Mucosa of descending colon (tissue), 3 donors: ENCODE results near the gene EPS8L3. TPM values are rescaled to one million over a fixed set of nuclear protein-coding genes. Genes with fewer than 3 reads are reported as not detected.

Source experiments
- ATAC-seq: fragments of 200-7000 bp; cut with Tn5 transposase; one replicate; pipeline ENCODE4 v1.9.1; 2020; ENCODE audit warnings: mild to moderate bottlenecking, moderate library complexity
- DNase-seq, 3 donors: peaks; one replicate each; pipeline ENCODE4 v3.0.0-alpha.2; 2020
- H3K36me3 ChIP-seq: fragments of 200-600 bp; one replicate; pipeline ENCODE4 v1.8.0; 2021; ENCODE audit warnings: low read depth, mild to moderate bottlenecking
- H3K4me1 ChIP-seq: fragments of 200-600 bp; one replicate; pipeline ENCODE4 v1.8.0; 2021; ENCODE audit warnings: low read depth, mild to moderate bottlenecking
- H3K4me3 ChIP-seq: fragments of 200-600 bp; one replicate; pipeline ENCODE4 v1.8.0; 2021; ENCODE audit warnings: mild to moderate bottlenecking
- H3K9me3 ChIP-seq: fragments of 200-600 bp; one replicate; pipeline ENCODE4 v1.8.0; 2021; ENCODE audit warnings: mild to moderate bottlenecking
- intact Hi-C, 2 donors: fragments of 100-400 bp; cut with DNase I in 1 of 2; cut with micrococcal nuclease in 1 of 2; formaldehyde crosslinking; loops; one replicate each; pipeline versions ENCODE4 v1.11.0 to v1.11.1; 2022; cut with DNase I, micrococcal nuclease
- total RNA-seq, 3 donors: library from RNA; stranded (reverse); fragmentation: NEBNext Ultra II Directional in 2 of 3; extraction: Animal tissue kit (Norgen Biotek cat#: 25700) in 2 of 3; gene quantifications; one replicate each; pipeline versions ENCODE4 v1.2.1 to v1.2.4, GENCODE V29; 2021 to 2023
- TF ChIP-seq, protein P1 (sequence below): fragments of 200-600 bp; IDR thresholded peaks from one replicate; pipeline ENCODE4 v1.8.0; 2022; ENCODE audit warnings: antibody characterized with exemption, mild to moderate bottlenecking
- donor health status: DM: no; HTN: no; CAD: no; lungs with moderate emphysema.
- donor health status: DM: no; HTN: no; CAD: no.
- donor health status: DM: no; HTN: yes; CAD: no.

The EPS8L3 gene
- total RNA-seq, 3 donors from 2014 or later: 211 to 539 (median 356) TPM

DNA sequence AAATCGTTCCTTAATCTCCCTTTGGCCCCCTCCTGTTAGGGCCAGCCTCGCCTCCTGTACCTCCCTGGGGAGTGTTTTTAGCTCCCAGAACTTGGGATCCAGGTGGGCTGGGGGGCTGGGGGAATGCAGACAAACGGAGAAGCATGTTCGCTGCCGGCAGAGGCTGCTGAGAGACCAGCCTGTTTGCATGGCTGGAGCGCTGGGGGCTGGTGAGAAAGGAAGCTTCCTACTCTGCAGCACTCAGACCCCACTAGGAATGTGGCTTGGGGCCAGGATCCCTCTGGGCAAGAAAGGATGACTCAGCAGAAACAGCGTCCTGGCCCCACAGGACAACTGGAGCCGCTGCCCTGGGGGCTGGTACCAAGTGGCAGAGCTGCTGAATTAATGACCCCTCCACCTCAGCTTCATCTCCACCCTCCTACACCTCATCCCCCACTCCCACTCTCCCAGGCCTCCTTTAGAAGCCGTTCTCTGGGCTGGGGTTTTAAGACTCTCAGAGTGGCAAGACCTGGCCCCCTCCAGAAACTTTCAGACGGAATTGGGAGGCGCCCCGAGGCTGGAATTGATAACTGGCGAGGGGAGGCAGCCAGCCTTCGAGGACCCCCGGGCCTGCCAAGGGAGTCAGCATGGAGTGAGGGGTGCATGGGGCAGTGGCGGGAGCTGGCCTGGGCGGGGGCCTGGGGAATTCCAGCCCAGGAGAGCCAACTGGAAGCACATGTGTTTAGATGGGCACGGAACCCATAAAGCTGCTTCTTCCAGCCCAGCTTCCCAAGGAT lies 28.5 kb upstream of the EPS8L3 start:
- peak in 2 of 3 donors; percentile 63 to 69 for DNase-seq
- TF ChIP-seq, protein P1, sequence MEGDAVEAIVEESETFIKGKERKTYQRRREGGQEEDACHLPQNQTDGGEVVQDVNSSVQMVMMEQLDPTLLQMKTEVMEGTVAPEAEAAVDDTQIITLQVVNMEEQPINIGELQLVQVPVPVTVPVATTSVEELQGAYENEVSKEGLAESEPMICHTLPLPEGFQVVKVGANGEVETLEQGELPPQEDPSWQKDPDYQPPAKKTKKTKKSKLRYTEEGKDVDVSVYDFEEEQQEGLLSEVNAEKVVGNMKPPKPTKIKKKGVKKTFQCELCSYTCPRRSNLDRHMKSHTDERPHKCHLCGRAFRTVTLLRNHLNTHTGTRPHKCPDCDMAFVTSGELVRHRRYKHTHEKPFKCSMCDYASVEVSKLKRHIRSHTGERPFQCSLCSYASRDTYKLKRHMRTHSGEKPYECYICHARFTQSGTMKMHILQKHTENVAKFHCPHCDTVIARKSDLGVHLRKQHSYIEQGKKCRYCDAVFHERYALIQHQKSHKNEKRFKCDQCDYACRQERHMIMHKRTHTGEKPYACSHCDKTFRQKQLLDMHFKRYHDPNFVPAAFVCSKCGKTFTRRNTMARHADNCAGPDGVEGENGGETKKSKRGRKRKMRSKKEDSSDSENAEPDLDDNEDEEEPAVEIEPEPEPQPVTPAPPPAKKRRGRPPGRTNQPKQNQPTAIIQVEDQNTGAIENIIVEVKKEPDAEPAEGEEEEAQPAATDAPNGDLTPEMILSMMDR: no peak
- intact Hi-C loops: no loop called here
- no peak overlapping the region for H3K4me3 ChIP-seq
- no peak for ATAC-seq
- peaks cover 57% of the 10 kb centered on the region for H3K4me1 ChIP-seq
- H3K36me3 ChIP-seq: no peaks in the 10 kb centered on the region
- no peaks in the 10 kb centered on the region for H3K9me3 ChIP-seq

DNA sequence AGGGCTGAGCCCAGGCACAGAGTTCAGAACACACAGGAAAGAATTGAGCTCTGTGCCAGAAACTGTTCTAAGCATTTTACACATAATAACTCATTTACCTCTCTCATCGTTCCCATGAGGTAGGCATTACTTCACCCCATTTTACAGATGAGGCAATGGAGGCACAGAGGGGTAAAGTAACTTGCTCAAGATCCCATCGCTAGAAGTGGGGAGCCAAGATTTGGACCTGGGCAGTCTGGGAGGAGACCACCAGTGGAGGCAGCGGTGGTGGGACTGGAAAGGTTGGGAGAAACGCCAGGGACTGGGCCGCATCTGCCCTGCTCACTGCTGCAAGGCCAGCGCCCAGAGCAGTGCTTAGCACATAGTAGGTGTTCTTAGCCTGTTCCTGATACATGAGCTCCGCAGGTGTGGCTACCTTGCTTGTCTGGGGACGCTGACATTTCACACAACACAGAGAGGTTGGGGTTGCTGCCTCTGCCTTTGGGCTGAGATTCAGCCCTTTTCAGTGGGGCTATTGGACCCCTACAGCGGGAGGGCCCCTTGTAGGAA lies 27.8 kb upstream of the EPS8L3 start:
- no peak overlapping the region for H3K4me3 ChIP-seq
- no peaks in the 10 kb centered on the region for H3K36me3 ChIP-seq
- TF ChIP-seq, protein P1: no peak
- DNase-seq (no peak), ATAC-seq (no peak)
- H3K9me3 ChIP-seq: no peaks in the 10 kb centered on the region
- intact Hi-C loops: no loop called here
- peaks cover 57% of the 10 kb centered on the region for H3K4me1 ChIP-seq

DNA sequence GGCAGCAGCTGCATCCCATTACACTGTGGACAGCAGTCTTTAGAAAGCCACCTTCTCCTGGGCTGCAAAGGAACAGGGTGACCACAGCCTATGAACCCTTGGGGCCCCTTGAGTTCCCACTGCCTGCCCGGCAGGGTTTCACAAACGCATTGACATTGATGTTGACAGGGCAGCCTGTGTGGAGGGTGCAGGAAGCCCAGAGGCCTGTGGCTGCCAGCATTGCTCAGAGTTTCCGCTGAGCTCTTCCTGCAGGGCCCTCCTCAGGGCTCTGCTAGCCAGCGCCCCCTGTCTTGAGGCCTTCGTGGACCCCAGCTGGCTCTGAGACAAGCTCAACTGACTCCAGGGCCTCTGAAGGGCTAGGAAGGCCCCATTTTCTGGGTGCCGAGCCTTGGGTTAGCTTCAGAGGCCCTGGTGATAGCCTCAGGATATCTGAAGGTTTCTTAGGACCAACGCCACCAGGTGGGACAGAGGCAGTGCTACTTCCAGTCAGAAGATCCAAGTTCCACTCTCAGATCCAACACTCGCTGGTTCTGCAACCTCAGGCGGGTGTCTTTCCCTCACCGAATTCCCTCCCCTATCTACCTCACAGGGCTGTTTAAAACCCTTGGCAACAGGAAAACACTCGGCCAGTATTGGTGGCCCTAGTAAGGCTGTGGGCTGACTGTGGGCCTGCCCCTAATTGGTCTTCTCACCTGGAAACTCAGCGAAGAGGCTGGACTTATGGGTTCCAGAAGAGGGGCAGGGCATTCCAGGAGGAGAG lies 27.2 kb upstream of the EPS8L3 start:
- intact Hi-C loops: no loop called here
- ATAC-seq: peak; percentile 34
- H3K4me1 ChIP-seq: peaks cover 58% of the 10 kb centered on the region

DNA sequence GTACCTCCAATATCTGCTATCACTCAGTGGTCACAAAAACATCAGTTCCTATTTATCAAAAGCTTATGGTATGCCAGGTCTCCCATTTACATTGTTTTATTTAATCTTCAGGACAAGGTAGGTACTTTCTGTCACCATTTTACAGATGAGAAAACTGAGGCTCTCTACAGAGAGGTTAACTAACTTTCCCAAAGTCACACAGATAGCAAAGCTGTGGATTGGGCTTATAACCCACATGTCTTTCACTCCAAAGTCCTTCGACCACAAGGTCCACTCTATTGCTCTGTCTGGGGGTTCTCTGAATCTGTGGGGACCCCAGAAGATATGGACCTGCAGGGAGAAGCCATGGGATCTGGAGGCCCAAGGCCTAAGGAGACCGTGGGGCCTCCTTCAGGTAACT lies 26.6 kb upstream of the EPS8L3 start:
- ATAC-seq (no peak), DNase-seq (no peak)
- Histone ChIP-seq H3K9me3 (no peaks in the 10 kb centered on the region), H3K4me3 (no peak overlapping the region), H3K4me1 (peaks cover 60% of the 10 kb centered on the region), H3K36me3 (no peaks in the 10 kb centered on the region)
- TF ChIP-seq, protein P1: no peak
- intact Hi-C loops: no loop called here

More for the DNA sequence above, 27.2 kb upstream of the EPS8L3 start:
- TF ChIP-seq, protein P1: no peak
- H3K36me3 ChIP-seq: no peaks in the 10 kb centered on the region
- H3K4me3 ChIP-seq: no peak overlapping the region
- peak; percentile 63 to 85 (median 68) for DNase-seq
- H3K9me3 ChIP-seq: no peaks in the 10 kb centered on the region

DNA sequence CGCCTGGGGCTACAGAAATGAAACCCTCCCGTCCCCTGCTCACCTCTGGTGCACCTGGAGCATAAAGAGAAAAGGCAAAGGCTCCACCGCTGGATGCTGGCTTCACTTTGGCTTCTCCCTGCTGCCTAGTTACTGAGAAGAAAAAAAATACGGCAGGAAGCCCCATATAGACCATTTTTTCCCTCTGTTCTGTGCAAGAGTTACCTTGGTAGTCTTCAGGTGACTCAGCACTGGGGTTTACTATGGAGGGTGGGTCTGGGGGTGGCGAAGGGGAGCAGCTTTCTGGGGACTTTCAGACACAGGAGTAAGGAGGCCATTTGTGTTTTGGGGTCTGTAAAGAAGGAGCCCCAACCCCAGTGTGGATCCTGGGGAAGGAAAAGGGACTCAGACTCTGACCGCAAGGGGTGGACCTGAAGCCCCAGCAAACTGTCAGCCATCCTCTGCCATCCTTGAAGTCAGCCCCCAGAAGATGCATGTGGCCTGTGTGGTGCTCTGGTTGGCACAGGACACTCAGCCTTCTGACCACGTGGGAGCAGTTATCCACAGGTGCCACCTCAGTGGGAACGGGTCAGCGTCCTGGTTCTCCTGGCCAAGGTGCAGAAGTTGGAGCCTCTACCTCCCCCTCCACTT lies 25.9 kb upstream of the EPS8L3 start:
- no peak overlapping the region for H3K4me3 ChIP-seq
- TF ChIP-seq, protein P1: no peak
- no peaks in the 10 kb centered on the region for H3K36me3 ChIP-seq
- H3K9me3 ChIP-seq: no peaks in the 10 kb centered on the region
- ATAC-seq (no peak), DNase-seq (no peak)
- peaks cover 54% of the 10 kb centered on the region for H3K4me1 ChIP-seq
- intact Hi-C loops: no loop called here
